H1 (cell line): Measurements from ENCODE around the gene DIAPH1. TPM values are rescaled to one million over a fixed set of nuclear protein-coding genes. Genes with fewer than 3 reads are reported as not detected.

Source experiments
- CTCF ChIA-PET: fragments of 300-600 bp; sonication (Branson Sonifier 250); formaldehyde crosslinking; loops from one replicate; lab custom pipeline; 2021; ENCODE audit not compliant: partially characterized antibody; lab: Charles Lee
- POLR2A ChIA-PET: fragments of 300-600 bp; sonication (Branson Sonifier 250); formaldehyde crosslinking; loops from one replicate; lab custom pipeline; 2021; ENCODE audit warnings: inconsistent platforms; ENCODE audit not compliant: partially characterized antibody; lab: Charles Lee
- DNase-seq, 2 experiments: peaks; one replicate each; pipeline versions ENCODE4 v3.0.0 to v3.0.0-alpha.2; 2010 to 2022; ENCODE audit warnings: low spot score in 2 of 2, low read depth in 1 of 2, mixed read lengths in 1 of 2
- FAIRE-seq: peaks from 2 replicates; lab custom pipeline; 2011; peaks lifted over from hg19 to GRCh38; lab: Jason Lieb, UNC
- H2AFZ ChIP-seq: 2 replicates; pipeline ENCODE4 v1.8.1; 2012; ENCODE audit warnings: low read length, inconsistent platforms
- H2AK5ac ChIP-seq: 2 replicates; pipeline ENCODE4 v1.6.1; 2013; ENCODE audit warnings: low read depth, low read length
- H2BK120ac ChIP-seq: replicated peaks from 2 replicates; pipeline ENCODE3; 2013; ENCODE audit warnings: low read depth, low read length, inconsistent platforms
- H2BK12ac ChIP-seq: 2 replicates; pipeline ENCODE4 v1.6.1; 2013; ENCODE audit warnings: low read depth, low read length
- H2BK15ac ChIP-seq: 2 replicates; pipeline ENCODE4 v1.6.1; 2013; ENCODE audit warnings: low read length
- H2BK20ac ChIP-seq: 2 replicates; pipeline ENCODE4 v1.6.1; 2013; ENCODE audit warnings: low read length
- H2BK5ac ChIP-seq: 2 replicates; pipeline ENCODE4 v1.6.1; 2013; ENCODE audit warnings: low read depth, low read length
- H3K14ac ChIP-seq: 2 replicates; pipeline ENCODE4 v1.6.1; 2013; ENCODE audit warnings: inconsistent platforms; ENCODE audit not compliant: insufficient read length
- H3K18ac ChIP-seq: 2 replicates; pipeline ENCODE4 v1.6.1; 2013; ENCODE audit warnings: low read length; ENCODE audit errors: extremely low read depth
- H3K23ac ChIP-seq: 2 replicates; pipeline ENCODE4 v1.6.1; 2013; ENCODE audit warnings: inconsistent platforms; ENCODE audit not compliant: insufficient read length
- H3K23me2 ChIP-seq: 2 replicates; pipeline ENCODE4 v1.6.1; 2013; ENCODE audit warnings: low read depth, low read length
- H3K27ac ChIP-seq: 2 replicates; pipeline ENCODE4 v1.6.1; 2011; ENCODE audit warnings: low read depth, low read length, inconsistent platforms
- H3K27me3 ChIP-seq, 4 experiments: replicated peaks in 1 of 4; 1 replicate in 1 of 4; 2 replicates in 3 of 4; pipeline versions ENCODE4 v1.6.1 to v1.8.1; 2011 to 2013; ENCODE audit warnings: low read length in 3 of 4, mild to moderate bottlenecking in 3 of 4, inconsistent platforms in 2 of 4, mixed read lengths in 2 of 4, moderate library complexity in 1 of 4; ENCODE audit not compliant: control insufficient read depth in 3 of 4, insufficient read depth in 3 of 4; ENCODE audit errors: extremely low read depth in 1 of 4
- H3K36me3 ChIP-seq, 4 experiments: 2 replicates each; pipeline versions ENCODE4 v1.6.1 to v1.8.1; 2011 to 2013; ENCODE audit warnings: mild to moderate bottlenecking in 4 of 4, low read length in 3 of 4, moderate library complexity in 2 of 4, control low read depth in 1 of 4, inconsistent platforms in 1 of 4; ENCODE audit not compliant: insufficient read depth in 4 of 4, control insufficient read depth in 2 of 4
- H3K4ac ChIP-seq: replicated peaks from 2 replicates; pipeline ENCODE3; 2013; ENCODE audit warnings: low read length, low read depth, mixed read lengths, inconsistent platforms; ENCODE audit not compliant: insufficient read length
- H3K4me1 ChIP-seq, 4 experiments: replicated peaks in 1 of 4; 1 replicate in 1 of 4; 2 replicates in 3 of 4; pipeline versions ENCODE4 v1.6.1 to v1.8.1; 2011 to 2013; ENCODE audit warnings: low read length in 3 of 4, inconsistent platforms in 2 of 4, mixed read lengths in 1 of 4; ENCODE audit not compliant: insufficient read depth in 4 of 4, control insufficient read depth in 3 of 4
- H3K4me2 ChIP-seq, 2 experiments: 2 replicates each; pipeline versions ENCODE4 v1.6.1 to v1.8.1; 2011 to 2013; ENCODE audit warnings: low read depth in 2 of 2, low read length in 2 of 2, control low read depth in 1 of 2, inconsistent platforms in 1 of 2, mild to moderate bottlenecking in 1 of 2; ENCODE audit not compliant: insufficient read depth in 1 of 2
- H3K4me3 ChIP-seq, 4 experiments: fragments of 200-600, 300-600 bp in 1 of 4; sonication (generic), shearing (Covaris generic), sonication (Bioruptor Twin) in 1 of 4; 2 replicates each; pipeline versions ENCODE4 v1.5.1 to v1.8.1; 2011 to 2016; ENCODE audit warnings: low read length in 4 of 4, low read depth in 3 of 4, control low read depth in 2 of 4, inconsistent platforms in 2 of 4, mild to moderate bottlenecking in 2 of 4, mixed read lengths in 1 of 4, moderate library complexity in 1 of 4; ENCODE audit not compliant: insufficient read depth in 2 of 4; ENCODE audit errors: extremely low read depth in 1 of 4
- H3K56ac ChIP-seq: replicated peaks from 2 replicates; pipeline ENCODE3; 2013; ENCODE audit warnings: low read depth, mild to moderate bottlenecking, mixed read lengths, low read length, inconsistent platforms; ENCODE audit not compliant: insufficient read length
- H3K79me1 ChIP-seq: 2 replicates; pipeline ENCODE4 v1.6.1; 2013; ENCODE audit warnings: low read depth, low read length, control low read depth
- H3K79me2 ChIP-seq, 2 experiments: 2 replicates each; pipeline versions ENCODE4 v1.6.1 to v1.8.1; 2012 to 2013; ENCODE audit warnings: low read length in 2 of 2, mild to moderate bottlenecking in 2 of 2, inconsistent platforms in 1 of 2; ENCODE audit not compliant: insufficient read depth in 2 of 2, control insufficient read depth in 1 of 2
- H3K9ac ChIP-seq, 4 experiments: replicated peaks in 1 of 4; 1 replicate in 1 of 4; 2 replicates in 3 of 4; pipeline versions ENCODE4 v1.6.1 to v1.8.1; 2011 to 2013; ENCODE audit warnings: low read depth in 3 of 4, low read length in 3 of 4, control low read depth in 2 of 4, mild to moderate bottlenecking in 2 of 4, moderate library complexity in 2 of 4, inconsistent platforms in 1 of 4; ENCODE audit errors: extremely low read depth in 1 of 4
- H3K9me3 ChIP-seq, 2 experiments: 2 replicates each; pipeline versions ENCODE4 v1.6.1 to v1.8.1; 2012 to 2013; ENCODE audit warnings: mild to moderate bottlenecking in 2 of 2, moderate library complexity in 2 of 2, control low read depth in 1 of 2, inconsistent platforms in 1 of 2, low read depth in 1 of 2, low read length in 1 of 2, mixed read lengths in 1 of 2; ENCODE audit not compliant: insufficient read depth in 2 of 2
- H4K20me1 ChIP-seq, 2 experiments: replicated peaks in 1 of 2; 2 replicates each; pipeline versions ENCODE3 to v1.8.1; 2011 to 2013; ENCODE audit warnings: inconsistent platforms in 2 of 2, low read length in 2 of 2, mild to moderate bottlenecking in 1 of 2; ENCODE audit not compliant: insufficient read depth in 2 of 2, control insufficient read depth in 1 of 2
- H4K5ac ChIP-seq: 2 replicates; pipeline ENCODE4 v1.6.1; 2013; ENCODE audit warnings: low read length, low read depth, mixed read lengths, inconsistent platforms; ENCODE audit not compliant: insufficient read length
- H4K8ac ChIP-seq: 2 replicates; pipeline ENCODE4 v1.8.0; 2013; ENCODE audit warnings: mild to moderate bottlenecking, moderate library complexity, low read length, inconsistent platforms; ENCODE audit not compliant: insufficient read depth; ENCODE audit errors: extremely low read depth
- H4K91ac ChIP-seq: replicated peaks from 2 replicates; pipeline ENCODE3; 2013; ENCODE audit warnings: low read length, mixed read lengths, inconsistent platforms; ENCODE audit not compliant: insufficient read length
- CBX8 ChIP-seq: fragments of 300-800, 300-1000 bp; sonication (generic); IDR thresholded peaks from 2 replicates; pipeline ENCODE4 v1.7.1; 2016; ENCODE audit warnings: low read depth, low read length, borderline replicate concordance
- EZH2 ChIP-seq: fragments of 200-600 bp; sonication (generic); IDR thresholded peaks from 2 replicates; pipeline ENCODE4 v1.7.1; 2012; ENCODE audit warnings: low read depth, mild to moderate bottlenecking, moderate library complexity, low read length, inconsistent platforms; ENCODE audit not compliant: severe bottlenecking
- FOSL1 ChIP-seq: IDR thresholded peaks from 2 replicates; pipeline ENCODE4 v1.6.1; 2011; ENCODE audit warnings: mild to moderate bottlenecking, low read depth, low read length, moderate library complexity; ENCODE audit not compliant: insufficient read depth
- HDAC6 ChIP-seq: IDR thresholded peaks from one replicate; pipeline ENCODE4 v1.7.1; 2012; ENCODE audit warnings: low read depth, mild to moderate bottlenecking, inconsistent platforms, low read length, moderate library complexity
- KDM4A ChIP-seq: IDR thresholded peaks from one replicate; pipeline ENCODE4 v1.7.1; 2012; ENCODE audit warnings: low read depth, mild to moderate bottlenecking, moderate library complexity, low read length, inconsistent platforms; ENCODE audit not compliant: severe bottlenecking
- POU5F1 ChIP-seq: IDR thresholded peaks from 2 replicates; pipeline ENCODE4 v1.6.1; 2011; ENCODE audit warnings: low read depth, mild to moderate bottlenecking, low read length, moderate library complexity
- SP1 ChIP-seq: IDR thresholded peaks from 2 replicates; pipeline ENCODE4 v1.6.1; 2011; ENCODE audit warnings: low read depth, low read length
- SP2 ChIP-seq: IDR thresholded peaks from 2 replicates; pipeline ENCODE4 v1.6.1; 2012; ENCODE audit warnings: mild to moderate bottlenecking, low read length, inconsistent platforms
- SRF ChIP-seq: IDR thresholded peaks from 2 replicates; pipeline ENCODE4 v1.6.1; 2011; ENCODE audit warnings: mild to moderate bottlenecking, low read depth, low read length, moderate library complexity
- WGBS, 2 experiments: shearing (Covaris generic) in 1 of 2; methylation state at CpG; one replicate each; pipeline versions ENCODE4 v1.1.6 to v1.1.7; 2013 to 2015; ENCODE audit warnings: low lambda C conversion rate in 2 of 2, mixed read lengths in 2 of 2, inconsistent platforms in 1 of 2, low coverage in 1 of 2, missing lambda C conversion rate in 1 of 2; ENCODE audit not compliant: insufficient replicate concordance in 2 of 2, insufficient coverage in 1 of 2, insufficient read length in 1 of 2; ENCODE audit errors: extremely low coverage in 1 of 2, missing lambda C conversion rate in 1 of 2; 5-methylcytosine and 5-hydroxymethylcytosine counted together
- polyA plus RNA-seq, 7 experiments: library from polyadenylated mRNA; depleted of rRNA in 3 of 7; stranded (reverse) in 5 of 7; unstranded in 2 of 7; fragments of >200 nt in 5 of 7; fragments of 200-250 nt in 2 of 7; gene quantifications; 1 replicate in 5 of 7; 2 replicates in 1 of 7; 4 replicates in 1 of 7; pipeline versions ENCODE4 v1.2.1 to v1.2.3, GENCODE V29; 2011 to 2013; ENCODE audit warnings: missing spikeins in 2 of 7, mixed read lengths in 2 of 7
- total RNA-seq: library from RNA; stranded (reverse); fragmentation: NEBNext Ultra II Directional; extraction: Animal tissue kit (Norgen Biotek cat#: 25700); gene quantifications from 2 replicates; pipeline ENCODE4 v1.2.1, GENCODE V29; 2021
- TF ChIP-seq, protein P1 (sequence below): IDR thresholded peaks from 2 replicates; pipeline ENCODE4 v1.6.1; 2012; ENCODE audit warnings: inconsistent platforms
- TF ChIP-seq, protein P2 (sequence below): IDR thresholded peaks from 2 replicates; pipeline ENCODE4 v1.6.1; 2012; ENCODE audit warnings: inconsistent platforms

DIAPH1 gene
- total and polyA plus RNA-seq, 2 of the 8 experiments (the other 6 are each of a cell fraction or from before 2014, with no cell fraction given), result 61.2 to 114 TPM

DNA sequence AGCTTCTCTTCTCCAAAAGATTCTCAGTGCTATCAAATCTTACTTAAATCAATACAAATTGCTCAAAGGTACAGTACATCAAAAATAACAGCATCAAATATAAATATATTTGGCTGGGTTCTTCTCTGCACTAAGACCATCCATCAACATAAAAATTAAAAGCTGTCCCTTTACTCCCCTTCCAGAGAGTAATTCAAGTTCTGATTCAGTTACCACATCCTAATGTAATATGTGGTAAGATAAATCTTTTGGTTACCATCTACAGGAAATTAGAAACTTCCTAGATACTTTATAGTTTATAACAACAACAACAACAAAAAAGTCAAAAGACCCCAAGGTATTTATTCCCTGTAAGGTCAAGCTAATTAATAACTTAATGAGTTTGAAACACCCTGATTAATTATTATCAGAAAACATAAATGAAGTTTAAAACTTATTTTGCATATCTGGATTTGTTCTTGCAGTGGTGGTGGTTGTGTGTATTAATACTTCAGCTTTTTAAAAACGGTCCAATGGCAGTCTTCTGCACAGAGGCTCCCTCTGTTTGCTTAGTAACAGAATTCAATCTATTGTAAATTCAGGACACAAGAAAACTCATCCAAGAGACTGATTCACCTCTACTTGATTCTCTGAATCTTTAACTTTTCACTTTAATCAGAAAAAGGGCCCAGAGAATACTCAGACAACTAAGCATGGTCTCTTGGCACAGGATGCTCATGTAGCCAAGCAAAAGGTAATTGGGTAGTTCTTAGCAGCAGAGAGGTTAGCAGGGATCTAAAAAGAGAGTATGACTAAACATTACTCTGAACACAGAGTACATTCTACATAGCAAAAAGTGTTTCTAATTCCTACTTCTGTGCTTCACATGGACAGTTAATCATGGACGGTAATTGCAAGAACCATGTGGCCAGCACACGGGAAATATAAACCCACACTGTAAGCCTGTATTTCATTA lies 20.1 kb downstream of the DIAPH1 start:
- Histone ChIP-seq H3K14ac (no peak overlapping the region), H3K23ac (no peak overlapping the region), H3K79me1 (peaks cover 4% of the 10 kb centered on the region; the same call in 1 of the 2 replicates), H3K27ac (no peak overlapping the region), H2BK15ac (no peak overlapping the region), H4K91ac (no peak overlapping the region), H3K4me1 (no peaks in the 10 kb centered on the region; a peak in 1 of 7 replicates), H2BK120ac (no peak overlapping the region), H3K4ac (no peak overlapping the region), H3K79me2 (peaks cover 0 to 71% of the 10 kb centered on the region in 2 experiments; a peak in 3 of 4 replicates), H2AFZ (no peak overlapping the region), H3K23me2 (no peaks in the 10 kb centered on the region), H4K8ac (no peak overlapping the region), H4K5ac (no peak overlapping the region), H3K4me3 (no peak overlapping the region), H3K4me2 (no peak overlapping the region), H2BK12ac (no peak overlapping the region), H2BK5ac (no peak overlapping the region), H3K9me3 (no peaks in the 10 kb centered on the region), H2AK5ac (no peak overlapping the region), H2BK20ac (no peak overlapping the region), H4K20me1 (peaks cover 4 to 6% of the 10 kb centered on the region in 2 experiments), H3K56ac (no peak overlapping the region), H3K27me3 (no peaks in the 10 kb centered on the region), H3K36me3 (no peaks in the 10 kb centered on the region), H3K18ac (no peak overlapping the region), H3K9ac (no peak overlapping the region)
- CTCF ChIA-PET, result interaction anchor here (1.9 to 4.0 kb wide), 4 partner anchors 11 to 44 kb away, joined by 5 to 46 read pairs (median 8); partner anchors contain the start of gene DIAPH1
- 93% methylated on average over 3 of the region's 3 CpGs; no CpG with 5 or more reads in 1 of the 2 experiments for WGBS, 2 experiments
- POLR2A ChIA-PET, result interaction anchor here (0.8 to 2.8 kb wide), 4 partner anchors 10 to 25 kb away, joined by 4 to 10 read pairs (median 6); partner anchors contain the start of gene DIAPH1
- DNase-seq (no peak), FAIRE-seq (no peak)
- TF ChIP-seq EZH2, result no peak
- TF ChIP-seq SP2, result no peak
- TF ChIP-seq, protein P1, sequence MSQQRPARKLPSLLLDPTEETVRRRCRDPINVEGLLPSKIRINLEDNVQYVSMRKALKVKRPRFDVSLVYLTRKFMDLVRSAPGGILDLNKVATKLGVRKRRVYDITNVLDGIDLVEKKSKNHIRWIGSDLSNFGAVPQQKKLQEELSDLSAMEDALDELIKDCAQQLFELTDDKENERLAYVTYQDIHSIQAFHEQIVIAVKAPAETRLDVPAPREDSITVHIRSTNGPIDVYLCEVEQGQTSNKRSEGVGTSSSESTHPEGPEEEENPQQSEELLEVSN, result no peak
- TF ChIP-seq, protein P2, sequence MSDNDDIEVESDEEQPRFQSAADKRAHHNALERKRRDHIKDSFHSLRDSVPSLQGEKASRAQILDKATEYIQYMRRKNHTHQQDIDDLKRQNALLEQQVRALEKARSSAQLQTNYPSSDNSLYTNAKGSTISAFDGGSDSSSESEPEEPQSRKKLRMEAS, result no peak
- no peak for TF ChIP-seq SP1
- no peak for TF ChIP-seq HDAC6
- TF ChIP-seq CBX8, result no peak
- no peak for TF ChIP-seq KDM4A
- no peak for TF ChIP-seq POU5F1
- no peak for TF ChIP-seq SRF
- no peak for TF ChIP-seq FOSL1
